GM12878 (cell line): Measurements from ENCODE around the gene CASP3. TPM values are rescaled to one million over a fixed set of nuclear protein-coding genes. Genes with fewer than 3 reads are reported as not detected.
A peak's percentile ranks its signal among the peaks of the same experiment; 100 is the strongest.
"Not testable (repeated sequence)": the region's sequence is repeated elsewhere in the genome, so short reads cannot be mapped to it uniquely, and the experiment has no call there.

Source experiments
- ATAC-seq: fragments of 200-7000 bp; cut with Tn5 transposase; 3 replicates; pipeline ENCODE4 v1.9.1; 2020; ENCODE audit warnings: mild to moderate bottlenecking, moderate library complexity
- BruUV-seq: library from RNA; stranded (reverse); fragments of 400-500 nt; replicated peaks from 2 replicates; lab custom pipeline; 2021; lab: Mats Ljungman, UMichigan
- CTCF ChIA-PET: fragments of 300-600 bp; sonication (Branson Sonifier 250); formaldehyde crosslinking; extraction: SDS; loops from one replicate; lab custom pipeline; 2021; ENCODE audit warnings: inconsistent platforms; lab: Yijun Ruan, JAX
- POLR2A ChIA-PET: fragments of 350-600 bp; formaldehyde crosslinking; extraction: SDS; loops from one replicate; lab custom pipeline; 2021; ENCODE audit warnings: inconsistent platforms; lab: Charles Lee
- RAD21 ChIA-PET: fragments of 300-600 bp; sonication (Branson Sonifier 250); formaldehyde crosslinking; loops from one replicate; lab custom pipeline; 2023; ENCODE audit warnings: antibody characterized with exemption; ENCODE audit not compliant: unreplicated experiment; lab: Charles Lee
- SMC1A ChIA-PET: fragments of 300-600 bp; sonication (Branson Sonifier 250); formaldehyde crosslinking; loops from one replicate; lab custom pipeline; 2023; ENCODE audit not compliant: unreplicated experiment, uncharacterized antibody; lab: Charles Lee
- DNase-seq: peaks from one replicate; pipeline ENCODE4 v3.0.0-alpha.2; 2011; ENCODE audit warnings: low read depth, low spot score
- FAIRE-seq: peaks from 3 replicates; lab custom pipeline; 2011; peaks lifted over from hg19 to GRCh38; lab: Jason Lieb, UNC
- H2AFZ ChIP-seq: 2 replicates; pipeline ENCODE4 v1.6.0; 2011; ENCODE audit warnings: low read depth, low read length, control low read depth; ENCODE audit not compliant: control insufficient read depth
- H3K27ac ChIP-seq: 2 replicates; pipeline ENCODE4 v1.5.1; 2011; ENCODE audit warnings: control low read depth; ENCODE audit not compliant: control insufficient read depth, insufficient read depth
- H3K27me3 ChIP-seq, 2 experiments: replicated peaks in 1 of 2; 2 replicates each; pipeline versions ENCODE4 v1.6.0 to v1.6.1; 2011; ENCODE audit warnings: low read length in 1 of 2; ENCODE audit not compliant: control insufficient read depth in 2 of 2, insufficient read depth in 2 of 2
- H3K36me3 ChIP-seq, 2 experiments: 2 replicates each; pipeline ENCODE4 v1.5.1; 2011; ENCODE audit warnings: low read length in 1 of 2; ENCODE audit not compliant: control insufficient read depth in 2 of 2, insufficient read depth in 2 of 2
- H3K4me1 ChIP-seq: 2 replicates; pipeline ENCODE4 v1.6.1; 2011; ENCODE audit warnings: mild to moderate bottlenecking, low read length, moderate library complexity, mixed read lengths; ENCODE audit not compliant: control insufficient read depth, insufficient read depth
- H3K4me2 ChIP-seq: 2 replicates; pipeline ENCODE4 v1.6.0; 2011; ENCODE audit warnings: control low read depth; ENCODE audit not compliant: control insufficient read depth, insufficient read depth
- H3K4me3 ChIP-seq: fragments of 200-600 bp; sonication (generic); 2 replicates; pipeline ENCODE4 v1.5.1; 2016
- H3K79me2 ChIP-seq: 2 replicates; pipeline ENCODE4 v1.6.0; 2011; ENCODE audit warnings: low read length; ENCODE audit not compliant: control insufficient read depth, insufficient read depth
- H3K9ac ChIP-seq: 2 replicates; pipeline ENCODE4 v1.8.0; 2011; ENCODE audit warnings: low read length, control low read depth, mixed read lengths; ENCODE audit not compliant: control insufficient read depth, insufficient read depth
- H3K9me3 ChIP-seq: replicated peaks from 3 replicates; pipeline ENCODE4 v1.5.1; 2011; ENCODE audit warnings: mild to moderate bottlenecking, low read length; ENCODE audit not compliant: control insufficient read depth, insufficient read depth
- H4K20me1 ChIP-seq: 2 replicates; pipeline ENCODE4 v1.6.0; 2011; ENCODE audit not compliant: control insufficient read depth, insufficient read depth
- KLF5 ChIP-seq: fragments of 450-650 bp; IDR thresholded peaks from 2 replicates; pipeline ENCODE4 v1.6.1; 2014; ENCODE audit warnings: mild to moderate bottlenecking; ENCODE audit not compliant: partially characterized antibody
- PAX8 ChIP-seq: fragments of 450-650 bp; IDR thresholded peaks from 2 replicates; pipeline ENCODE4 v1.6.1; 2017; ENCODE audit warnings: mild to moderate bottlenecking, moderate library complexity
- STAT3 ChIP-seq: IDR thresholded peaks from 2 replicates; pipeline ENCODE4 v1.6.1; 2011; ENCODE audit warnings: low read depth, low read length, improper control_type of control experiment
- WGBS: methylation state at CpG from one replicate; pipeline ENCODE4 v1.1.6; 2016; ENCODE audit warnings: low lambda C conversion rate; ENCODE audit not compliant: insufficient replicate concordance, insufficient coverage; ENCODE audit errors: missing lambda C conversion rate; 5-methylcytosine and 5-hydroxymethylcytosine counted together
- in situ Hi-C: fragments of 300-500 bp; cut with MboI; formaldehyde crosslinking; loops from 9 replicates; pipeline ENCODE4 v1.14.3; 2018; ENCODE audit warnings: mixed read lengths
- intact Hi-C: fragments of 100-400 bp; cut with micrococcal nuclease; formaldehyde crosslinking; loops from one replicate; pipeline ENCODE4 v1.14.2; 2022; ENCODE audit not compliant: unreplicated experiment
- polyA plus RNA-seq, 11 experiments: library from polyadenylated mRNA; depleted of rRNA in 4 of 11; unstranded in 6 of 11; stranded (reverse) in 5 of 11; fragments of >200 nt; fragmentation: Nextera tagmentation in 4 of 11; fragmentation: Illumina TruSeq in 1 of 11; extraction: Ambion mirVana in 4 of 11; extraction: Trizol in 1 of 11; gene quantifications; 1 replicate in 1 of 11; 2 replicates in 10 of 11; pipeline versions ENCODE4 v1.2.1 to v1.2.3, GENCODE V29; 2011 to 2016; ENCODE audit warnings: inconsistent platforms in 2 of 11, missing spikeins in 2 of 11, low read depth in 1 of 11
- total RNA-seq, 4 experiments: library from RNA; depleted of rRNA in 3 of 4; stranded (reverse); fragments of >200 nt in 3 of 4; fragmentation: Illumina TruSeq in 1 of 4; extraction: Trizol in 1 of 4; gene quantifications; 2 replicates each; pipeline versions ENCODE4 v1.2.1 to v1.2.3, GENCODE V29; 2013 to 2021

CASP3 gene
- total and polyA plus RNA-seq, 10 of the 15 experiments (the other 5 are each of a cell fraction or from before 2014, with no cell fraction given), result 50.0 to 194 (median 74.4) TPM

DNA sequence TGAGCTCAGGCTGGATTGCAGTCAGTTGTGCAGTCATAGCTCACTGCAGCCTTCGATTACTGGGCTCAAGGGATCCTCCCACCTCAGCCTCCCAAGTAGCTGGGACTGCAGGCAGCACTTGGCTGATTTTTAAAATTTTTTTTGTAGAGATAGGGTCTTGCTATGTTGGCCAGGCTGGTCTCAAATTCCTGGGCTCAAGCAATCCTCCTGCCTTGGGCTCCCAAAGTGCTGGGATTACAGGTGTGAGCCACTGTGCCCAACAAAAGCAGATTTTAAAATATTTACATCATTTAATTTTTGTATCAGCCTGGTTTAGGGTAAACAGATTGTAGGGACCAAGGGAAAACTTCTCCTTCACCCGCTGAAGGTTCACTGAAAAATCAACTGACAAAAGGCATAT is 33.1 kb downstream of the CASP3 start:
- H3K4me3 ChIP-seq, H4K20me1 ChIP-seq, POLR2A ChIA-PET, H3K4me1 ChIP-seq, H3K9ac ChIP-seq, BruUV-seq, DNase-seq, intact Hi-C loops, H3K36me3 ChIP-seq, H3K27me3 ChIP-seq, H3K9me3 ChIP-seq, H3K79me2 ChIP-seq, ATAC-seq, FAIRE-seq, in situ Hi-C loops, H2AFZ ChIP-seq: not testable (repeated sequence)
- WGBS, result 72% methylated on average over 2 of the region's 2 CpGs
- ChIA-PET RAD21 (interaction anchor here (1.2 to 3.0 kb wide), 4 partner anchors 31 to 332 kb away, joined by 3 to 17 read pairs (median 6); no protein-coding TSS in a partner anchor), CTCF (interaction anchor here (1.5 kb wide), 1 partner anchor 19 kb away, joined by 4 read pairs; no protein-coding TSS in a partner anchor), SMC1A (interaction anchor here (0.8 to 1.6 kb wide), 7 partner anchors 29 to 81 kb away, joined by 3 to 5 read pairs (median 3); no protein-coding TSS in a partner anchor)
- Histone ChIP-seq H3K27ac (peak overlapping the region; percentile 34; the same call in 1 of the 2 replicates), H3K4me2 (peak overlapping the region; percentile 39; the same call in 1 of the 2 replicates)

- H3K4me2 ChIP-seq, result no peak overlapping the region
- no peaks in the 10 kb centered on the region for H3K27me3 ChIP-seq
- BruUV-seq, result no TSS peak
- H3K4me3 ChIP-seq, result no peak overlapping the region
- ATAC-seq (no peak), FAIRE-seq (no peak), DNase-seq (no peak)
- POLR2A ChIA-PET, result no interaction called here
- H3K79me2 ChIP-seq, result no peaks in the 10 kb centered on the region
- no peaks in the 10 kb centered on the region for H4K20me1 ChIP-seq
- in situ Hi-C loops, result no loop called here
- WGBS, result 98% methylated on average over 3 of the region's 3 CpGs
- RAD21 ChIA-PET, result no interaction called here
- no peaks in the 10 kb centered on the region for H3K36me3 ChIP-seq
- H3K9me3 ChIP-seq, result peaks cover 8% of the 10 kb centered on the region; the same call in 2 of the 3 replicates
- intact Hi-C loops, result no loop called here
- peaks cover 10% of the 10 kb centered on the region for H3K4me1 ChIP-seq
- no peak for TF ChIP-seq STAT3
- TF ChIP-seq KLF5, result no peak
- no peak for TF ChIP-seq PAX8
- TF ChIP-seq, all 136 proteins: peak for 0
- no peak overlapping the region for H2AFZ ChIP-seq
- ChIA-PET SMC1A (interaction anchor here (0.7 to 1.2 kb wide), 2 partner anchors 13 to 32 kb away, joined by 3 to 4 read pairs; no protein-coding TSS in a partner anchor), CTCF (no interaction called here)
- no peak overlapping the region for H3K27ac ChIP-seq
- no peak overlapping the region for H3K9ac ChIP-seq
Observed at GRCh38 chr4:184614509-184614908, 34.7 kb downstream of the CASP3 start.
